Astrocyte of the spinal cord (primary cell): ENCODE data around the gene OSBPL5.
"Not testable (repeated sequence)": the region's sequence is repeated elsewhere in the genome, so short reads cannot be mapped to it uniquely, and the experiment has no call there.

ENCODE experiments used
- DNase-seq: peaks from one replicate; pipeline ENCODE4 v3.0.0; 2011; ENCODE audit warnings: low read depth, low spot score
- H3K4me3 ChIP-seq: 2 replicates; pipeline ENCODE4 v1.5.1; 2011; ENCODE audit warnings: low read depth, mild to moderate bottlenecking, low read length, moderate library complexity
- in situ Hi-C: cut with HindIII; loops from 2 replicates; pipeline ENCODE4 v1.10.0; 2017; ENCODE audit warnings: low sequenced_read_pairs
- TF ChIP-seq, protein P1 (sequence below): IDR thresholded peaks from 2 replicates; pipeline ENCODE4 v1.5.1; 2012; ENCODE audit warnings: low read depth, mild to moderate bottlenecking, low read length, inconsistent platforms

Gene OSBPL5

DNA sequence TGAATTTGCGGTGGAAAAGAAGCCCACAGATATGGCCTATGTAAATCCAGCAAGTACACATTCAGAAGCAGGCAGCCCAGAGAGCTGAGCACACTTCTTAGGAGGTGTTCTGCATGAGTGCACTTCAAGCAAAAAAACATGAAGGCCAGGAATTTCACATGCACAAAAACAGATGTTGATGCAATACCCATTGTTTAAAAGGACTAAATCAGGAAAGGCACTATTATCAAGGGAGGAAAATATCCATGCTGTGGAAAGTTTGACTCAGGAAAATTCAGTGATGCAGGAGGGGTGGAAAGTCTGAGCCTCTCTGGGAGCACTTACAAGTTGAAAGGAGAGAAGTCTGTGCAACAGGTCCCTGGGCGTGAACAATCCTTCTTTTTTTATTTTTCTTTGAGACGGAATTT is 92.1 kb downstream of the OSBPL5 start:
- H3K4me3 ChIP-seq: no peak overlapping the region
- peak; percentile 70 for DNase-seq
- TF ChIP-seq, protein P1, sequence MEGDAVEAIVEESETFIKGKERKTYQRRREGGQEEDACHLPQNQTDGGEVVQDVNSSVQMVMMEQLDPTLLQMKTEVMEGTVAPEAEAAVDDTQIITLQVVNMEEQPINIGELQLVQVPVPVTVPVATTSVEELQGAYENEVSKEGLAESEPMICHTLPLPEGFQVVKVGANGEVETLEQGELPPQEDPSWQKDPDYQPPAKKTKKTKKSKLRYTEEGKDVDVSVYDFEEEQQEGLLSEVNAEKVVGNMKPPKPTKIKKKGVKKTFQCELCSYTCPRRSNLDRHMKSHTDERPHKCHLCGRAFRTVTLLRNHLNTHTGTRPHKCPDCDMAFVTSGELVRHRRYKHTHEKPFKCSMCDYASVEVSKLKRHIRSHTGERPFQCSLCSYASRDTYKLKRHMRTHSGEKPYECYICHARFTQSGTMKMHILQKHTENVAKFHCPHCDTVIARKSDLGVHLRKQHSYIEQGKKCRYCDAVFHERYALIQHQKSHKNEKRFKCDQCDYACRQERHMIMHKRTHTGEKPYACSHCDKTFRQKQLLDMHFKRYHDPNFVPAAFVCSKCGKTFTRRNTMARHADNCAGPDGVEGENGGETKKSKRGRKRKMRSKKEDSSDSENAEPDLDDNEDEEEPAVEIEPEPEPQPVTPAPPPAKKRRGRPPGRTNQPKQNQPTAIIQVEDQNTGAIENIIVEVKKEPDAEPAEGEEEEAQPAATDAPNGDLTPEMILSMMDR: no peak
- in situ Hi-C loops: no loop called here

DNA sequence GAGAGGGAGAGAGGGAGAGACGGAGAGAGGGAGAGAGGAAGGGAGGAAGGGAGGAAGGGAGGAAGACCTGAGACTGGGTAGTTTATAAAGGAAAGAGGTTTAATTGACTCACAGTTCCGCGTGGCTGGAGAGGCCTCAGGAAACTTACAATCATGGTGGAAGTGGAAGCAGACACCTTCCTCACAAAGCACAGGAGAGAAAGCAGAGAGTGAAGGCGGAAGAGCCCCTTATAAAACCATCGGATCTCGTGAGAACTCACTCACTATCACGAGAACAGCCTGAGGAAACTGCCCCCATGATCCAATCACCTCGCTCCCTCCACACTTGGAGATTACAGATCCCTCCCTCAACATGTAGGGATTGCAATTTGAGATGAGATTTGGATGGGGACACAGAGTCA is 95.7 kb downstream of the OSBPL5 start:
- no peak overlapping the region for H3K4me3 ChIP-seq
- in situ Hi-C loops: no loop called here
- TF ChIP-seq, protein P1: no peak
- DNase-seq: no peak

DNA sequence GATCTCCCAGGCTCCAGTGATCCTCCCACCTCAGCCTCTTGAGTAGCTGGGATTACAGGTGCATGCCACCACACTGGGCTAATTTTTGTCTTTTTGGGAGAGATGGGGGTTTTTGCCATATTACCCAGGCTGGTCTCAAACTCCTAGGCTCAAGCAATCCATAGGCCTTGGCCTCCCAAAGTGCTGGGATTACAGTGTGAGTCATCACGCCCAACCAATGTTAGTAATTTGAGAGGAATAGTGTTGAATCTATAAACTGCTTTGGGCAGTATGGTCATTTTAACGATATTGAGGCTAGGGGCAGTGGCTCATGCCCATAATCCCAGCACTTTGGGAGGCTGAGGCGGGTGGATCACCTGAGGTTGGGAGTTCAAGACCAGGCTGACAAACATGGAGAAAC is 98.8 kb downstream of the OSBPL5 start:
- in situ Hi-C loops, H3K4me3 ChIP-seq, DNase-seq: not testable (repeated sequence)

DNA sequence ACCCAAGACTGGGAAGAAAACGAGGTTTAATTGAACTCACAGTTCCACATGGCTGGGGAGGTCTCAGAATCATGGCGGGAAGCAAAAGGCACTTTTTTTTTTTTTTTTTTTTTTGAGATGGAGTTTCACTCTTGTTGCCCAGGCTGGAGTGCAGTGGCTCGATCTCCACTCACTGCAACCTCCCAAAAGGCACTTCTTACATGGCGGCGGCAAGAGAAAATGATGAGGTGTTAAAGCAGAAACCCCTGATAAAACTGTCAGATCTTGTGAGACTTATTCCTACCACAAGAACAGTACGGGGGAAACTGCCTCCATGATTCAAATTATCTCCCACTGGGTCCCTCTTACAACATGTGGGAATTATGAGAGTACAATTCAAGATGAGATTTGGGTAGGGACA is 100.4 kb downstream of the OSBPL5 start:
- in situ Hi-C loops, DNase-seq, H3K4me3 ChIP-seq: not testable (repeated sequence)

DNA sequence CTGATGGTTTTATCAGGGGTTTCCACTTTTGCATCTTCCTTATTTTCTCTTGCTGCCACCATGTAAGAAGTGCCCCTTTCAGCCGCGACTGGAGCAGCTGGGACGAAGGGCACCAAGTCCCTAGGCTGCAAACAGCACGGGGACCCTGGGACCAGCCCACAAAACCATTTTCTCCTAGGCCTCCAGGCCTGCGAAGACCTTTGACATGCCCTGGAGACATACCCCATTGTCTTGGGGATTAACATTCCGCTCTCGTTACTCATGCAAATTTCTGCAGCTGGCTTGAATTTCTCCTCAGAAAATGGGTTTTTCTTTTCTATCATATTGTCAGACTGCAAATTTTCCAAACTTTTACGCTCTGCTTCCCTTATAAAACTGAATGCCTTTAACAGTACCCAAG is 101.2 kb downstream of the OSBPL5 start:
- in situ Hi-C loops, DNase-seq, H3K4me3 ChIP-seq: not testable (repeated sequence)

DNA sequence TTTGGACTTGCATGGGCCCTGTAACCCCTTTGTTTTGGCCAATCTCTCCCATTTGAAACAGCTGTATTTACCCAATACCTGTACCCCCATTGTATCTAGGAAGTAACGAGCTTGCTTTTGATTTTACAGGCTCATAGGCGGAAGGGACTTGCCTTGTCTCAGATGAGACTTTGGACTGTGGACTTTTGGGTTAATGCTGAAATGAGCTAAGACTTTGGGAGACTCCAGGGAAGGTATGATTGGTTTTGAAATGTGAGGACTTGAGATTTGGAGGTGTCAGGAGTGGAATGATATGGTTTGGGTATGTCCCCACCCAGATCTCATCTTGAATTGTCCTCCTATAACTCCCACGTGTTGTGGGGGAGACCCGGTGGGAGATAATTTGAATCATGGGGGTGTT is 101.7 kb downstream of the OSBPL5 start:
- H3K4me3 ChIP-seq, DNase-seq, in situ Hi-C loops: not testable (repeated sequence)

DNA sequence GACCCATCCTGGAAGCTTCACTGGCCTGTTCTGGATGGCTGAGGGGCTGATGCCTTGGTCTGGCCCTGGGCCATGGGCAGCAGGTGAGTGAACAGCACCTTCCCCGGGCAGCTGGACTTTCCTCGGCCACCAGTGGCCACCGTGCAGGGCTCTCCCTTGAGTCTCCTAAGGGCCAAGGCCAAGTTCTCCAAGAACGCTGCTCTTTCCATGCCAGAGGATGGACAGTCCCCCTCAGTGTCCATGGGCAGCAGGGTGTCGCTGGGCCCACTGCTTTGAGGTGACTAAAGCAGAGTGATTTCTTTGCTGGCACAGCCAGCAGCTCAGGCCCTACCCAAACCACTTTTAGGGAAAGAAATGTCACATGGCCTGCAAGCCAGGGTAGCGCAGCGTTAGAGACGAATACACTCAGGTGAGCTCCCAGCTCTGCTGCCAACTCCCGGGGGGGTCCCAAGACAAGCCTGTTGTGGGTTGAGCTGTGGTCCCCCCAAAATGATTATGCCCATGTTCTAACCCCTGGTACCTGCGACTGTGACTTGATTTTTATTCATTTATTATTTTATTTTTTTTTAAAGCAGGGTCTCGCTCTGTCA is 104.6 kb downstream of the OSBPL5 start:
- TF ChIP-seq, protein P1: no peak
- in situ Hi-C loops: no loop called here
- DNase-seq: no peak
- H3K4me3 ChIP-seq: no peak overlapping the region

DNA sequence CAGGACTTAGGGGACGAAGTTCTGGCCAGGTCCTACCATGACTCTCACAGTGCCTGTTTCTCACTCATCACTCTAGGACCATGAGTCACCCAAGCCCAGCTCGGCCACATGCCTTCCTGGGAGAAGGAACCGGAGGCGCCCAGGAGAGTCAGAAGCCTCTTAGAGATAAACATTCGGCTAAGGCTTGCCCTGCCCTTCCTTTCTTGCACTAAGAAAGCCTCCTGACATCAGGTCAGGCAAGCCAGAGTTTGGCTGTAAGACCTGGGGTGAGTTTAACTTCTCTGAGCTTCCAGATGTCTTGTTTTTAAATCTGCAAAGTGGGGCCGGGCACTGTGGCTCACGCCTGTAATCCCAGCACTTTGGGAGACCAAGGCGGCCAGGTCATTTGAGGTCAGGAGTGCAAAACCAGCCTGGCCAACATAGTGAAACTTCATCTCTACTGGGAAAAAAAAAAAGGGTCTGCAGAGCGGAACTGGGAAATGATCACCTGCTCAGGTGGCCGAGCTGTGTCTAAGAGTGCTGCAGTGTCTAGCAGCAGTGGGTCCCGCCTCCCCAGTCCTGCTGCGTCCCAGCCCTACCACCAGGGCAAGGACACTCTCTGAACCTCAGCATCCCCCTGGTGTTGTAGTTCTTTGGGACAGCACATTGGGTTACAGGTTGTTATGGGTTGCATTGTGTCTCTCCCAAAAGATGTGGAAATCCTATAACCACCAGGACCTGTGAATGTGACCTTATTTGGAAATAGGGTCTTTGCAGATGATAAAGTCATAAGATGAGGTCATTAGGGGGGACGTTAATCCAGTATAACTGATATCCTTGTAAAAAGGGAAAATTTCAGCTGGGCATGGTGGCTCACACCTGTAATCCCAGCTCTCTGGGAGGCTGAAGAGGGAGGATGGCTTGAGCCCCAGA is 106.1 kb downstream of the OSBPL5 start:
- DNase-seq: peak; percentile 73
- H3K4me3 ChIP-seq: no peak overlapping the region
- in situ Hi-C loops: no loop called here
- TF ChIP-seq, protein P1: no peak
